Measurements from ENCODE around the gene LAMC2. TPM values are rescaled to one million over a fixed set of nuclear protein-coding genes. Genes with fewer than 3 reads are reported as not detected.

LAMC2 gene
- total RNA-seq, 1 donor from 2014 or later: 13.8 TPM

DNA sequence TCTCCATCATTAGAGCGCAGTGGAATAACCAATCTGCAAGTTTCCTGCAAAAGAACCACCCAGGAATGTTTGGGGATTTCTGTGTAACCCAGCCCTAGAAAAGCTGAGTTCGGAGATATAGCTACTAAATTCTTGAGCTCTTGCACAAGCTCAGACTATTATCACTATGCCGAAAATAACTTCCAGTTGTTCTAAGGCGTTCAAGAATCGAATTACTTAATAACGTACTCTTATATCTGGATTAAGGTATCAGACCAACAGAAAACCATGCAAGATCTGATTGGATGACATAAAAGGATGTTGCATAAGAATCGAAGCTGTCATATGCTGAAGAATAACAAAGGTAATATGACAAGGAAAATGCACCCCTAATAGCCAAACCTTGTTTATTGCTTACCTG, 7.5 kb upstream of the LAMC2 start:
- DNase-seq (ENCODE audit: low spot score): no peak
- no peak overlapping the region for H3K4me3 Mint-ChIP-seq (ENCODE audit: unreplicated experiment)
- H3K4me1 Mint-ChIP-seq (ENCODE audit: low read depth): peaks cover 48% of the 10 kb centered on the region
- TF ChIP-seq, protein P1, sequence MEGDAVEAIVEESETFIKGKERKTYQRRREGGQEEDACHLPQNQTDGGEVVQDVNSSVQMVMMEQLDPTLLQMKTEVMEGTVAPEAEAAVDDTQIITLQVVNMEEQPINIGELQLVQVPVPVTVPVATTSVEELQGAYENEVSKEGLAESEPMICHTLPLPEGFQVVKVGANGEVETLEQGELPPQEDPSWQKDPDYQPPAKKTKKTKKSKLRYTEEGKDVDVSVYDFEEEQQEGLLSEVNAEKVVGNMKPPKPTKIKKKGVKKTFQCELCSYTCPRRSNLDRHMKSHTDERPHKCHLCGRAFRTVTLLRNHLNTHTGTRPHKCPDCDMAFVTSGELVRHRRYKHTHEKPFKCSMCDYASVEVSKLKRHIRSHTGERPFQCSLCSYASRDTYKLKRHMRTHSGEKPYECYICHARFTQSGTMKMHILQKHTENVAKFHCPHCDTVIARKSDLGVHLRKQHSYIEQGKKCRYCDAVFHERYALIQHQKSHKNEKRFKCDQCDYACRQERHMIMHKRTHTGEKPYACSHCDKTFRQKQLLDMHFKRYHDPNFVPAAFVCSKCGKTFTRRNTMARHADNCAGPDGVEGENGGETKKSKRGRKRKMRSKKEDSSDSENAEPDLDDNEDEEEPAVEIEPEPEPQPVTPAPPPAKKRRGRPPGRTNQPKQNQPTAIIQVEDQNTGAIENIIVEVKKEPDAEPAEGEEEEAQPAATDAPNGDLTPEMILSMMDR (IDR thresholded peaks at IDR 0.05): no peak
- H3K9me3 Mint-ChIP-seq (ENCODE audit: low read depth): peaks cover 2% of the 10 kb centered on the region
- H3K27ac Mint-ChIP-seq (ENCODE audit: unreplicated experiment): peak overlapping the region; percentile 78
- no peaks in the 10 kb centered on the region for H3K36me3 Mint-ChIP-seq (ENCODE audit: low read depth)
- no peaks in the 10 kb centered on the region for H3K27me3 Mint-ChIP-seq (ENCODE audit: low read depth)

DNA sequence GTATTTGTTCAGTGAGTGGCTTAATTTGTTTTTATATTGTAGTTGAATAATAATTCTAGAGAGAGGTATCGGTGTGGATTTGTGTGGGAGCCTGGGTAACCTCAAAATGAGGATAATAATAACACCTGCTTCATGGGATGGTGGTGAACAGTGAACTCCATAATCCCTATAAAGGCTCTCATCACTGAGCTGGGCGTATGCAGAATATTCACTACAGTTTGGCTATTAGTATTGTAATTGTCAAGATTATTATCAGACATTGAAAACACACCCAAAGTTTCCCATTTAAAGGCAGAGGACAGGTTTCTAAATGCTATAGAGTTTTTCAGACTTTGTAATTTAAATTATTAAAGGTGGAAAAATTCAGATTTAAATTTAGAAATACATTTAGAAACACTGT, 7.0 kb upstream of the LAMC2 start:
- Mint-ChIP-seq H3K27me3 (ENCODE audit: low read depth) (no peaks in the 10 kb centered on the region), H3K9me3 (ENCODE audit: low read depth) (peaks cover 2% of the 10 kb centered on the region), H3K4me1 (ENCODE audit: low read depth) (peaks cover 52% of the 10 kb centered on the region), H3K4me3 (ENCODE audit: unreplicated experiment) (no peak overlapping the region), H3K36me3 (ENCODE audit: low read depth) (no peaks in the 10 kb centered on the region), H3K27ac (ENCODE audit: unreplicated experiment) (peak overlapping the region; percentile 78)
- TF ChIP-seq, protein P1 (IDR thresholded peaks at IDR 0.05): no peak
- DNase-seq (ENCODE audit: low spot score): no peak

DNA sequence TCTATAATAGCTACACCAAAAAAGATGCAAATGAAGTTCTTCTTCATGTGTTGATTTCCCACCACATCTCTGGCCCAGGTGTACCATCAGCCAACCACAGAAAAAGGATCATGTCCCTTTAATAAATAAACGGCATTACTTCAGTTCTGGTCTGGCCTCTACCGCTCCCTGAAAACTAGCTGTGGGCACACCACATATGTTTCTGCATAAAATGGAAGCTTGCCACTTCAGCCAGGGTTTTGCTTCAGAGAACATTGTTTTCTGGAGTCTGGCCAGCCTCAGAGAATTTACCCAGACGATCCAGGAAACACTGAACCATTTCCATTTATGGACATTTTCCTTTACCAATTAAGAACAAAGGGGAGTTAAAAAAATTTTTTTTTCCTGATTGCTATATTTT, 5.8 kb upstream of the LAMC2 start:
- TF ChIP-seq, protein P1 (IDR thresholded peaks at IDR 0.05): no peak
- H3K27me3 Mint-ChIP-seq (ENCODE audit: low read depth): no peaks in the 10 kb centered on the region
- H3K4me1 Mint-ChIP-seq (ENCODE audit: low read depth): peaks cover 52% of the 10 kb centered on the region
- no peak for DNase-seq (ENCODE audit: low spot score)
- H3K9me3 Mint-ChIP-seq (ENCODE audit: low read depth): no peaks in the 10 kb centered on the region
- H3K27ac Mint-ChIP-seq (ENCODE audit: unreplicated experiment): peak overlapping the region; percentile 93
- peak overlapping the region; percentile 43 for H3K4me3 Mint-ChIP-seq (ENCODE audit: unreplicated experiment)
- no peaks in the 10 kb centered on the region for H3K36me3 Mint-ChIP-seq (ENCODE audit: low read depth)

DNA sequence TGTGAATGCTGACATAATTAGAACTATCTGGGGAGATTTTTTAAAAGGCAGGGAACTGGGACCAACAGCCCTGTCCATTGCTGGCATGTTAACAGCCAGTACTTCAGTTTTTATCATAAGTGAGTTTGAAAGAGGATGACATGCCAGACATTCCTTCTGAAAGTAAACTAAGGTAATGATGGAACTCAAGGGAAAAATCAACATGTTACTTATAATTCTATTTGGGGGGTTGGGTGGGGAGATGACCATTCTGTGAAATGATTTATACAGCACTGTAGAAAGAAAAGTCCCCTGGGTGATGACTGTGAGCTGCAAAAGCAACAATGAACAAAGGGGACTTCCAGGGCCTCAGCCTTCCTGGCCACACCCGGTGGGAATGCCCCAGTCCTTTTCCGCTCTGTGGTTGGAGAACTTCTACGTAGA, 5.4 kb upstream of the LAMC2 start:
- Mint-ChIP-seq H3K4me1 (ENCODE audit: low read depth) (peaks cover 54% of the 10 kb centered on the region), H3K4me3 (ENCODE audit: unreplicated experiment) (peak overlapping the region; percentile 43), H3K9me3 (ENCODE audit: low read depth) (no peaks in the 10 kb centered on the region), H3K27me3 (ENCODE audit: low read depth) (no peaks in the 10 kb centered on the region), H3K36me3 (ENCODE audit: low read depth) (no peaks in the 10 kb centered on the region), H3K27ac (ENCODE audit: unreplicated experiment) (peak overlapping the region; percentile 93)
- TF ChIP-seq, protein P1 (IDR thresholded peaks at IDR 0.05): no peak
- no peak for DNase-seq (ENCODE audit: low spot score)

DNA sequence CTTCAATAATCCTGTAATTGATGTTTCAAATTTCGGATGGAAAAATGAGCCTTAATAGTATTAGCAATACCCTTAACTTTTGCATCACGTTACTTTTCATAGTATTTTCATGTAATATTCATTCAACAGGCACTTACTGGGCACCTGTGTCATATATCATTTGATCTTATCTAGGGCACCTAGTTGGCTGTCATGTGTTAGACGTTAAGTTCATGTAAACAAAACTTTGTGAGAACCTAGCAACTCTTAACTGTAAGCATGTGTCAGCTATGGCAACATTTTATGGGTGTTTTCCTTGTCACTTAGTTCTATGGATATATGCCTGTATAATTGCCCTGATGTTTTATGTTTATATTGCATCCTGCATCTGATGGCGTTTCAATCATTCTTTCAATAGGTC, 777 bp downstream of the LAMC2 start:
- Mint-ChIP-seq H3K27ac (ENCODE audit: unreplicated experiment) (no peak overlapping the region), H3K27me3 (ENCODE audit: low read depth) (no peaks in the 10 kb centered on the region), H3K9me3 (ENCODE audit: low read depth) (no peaks in the 10 kb centered on the region), H3K36me3 (ENCODE audit: low read depth) (no peaks in the 10 kb centered on the region), H3K4me3 (ENCODE audit: unreplicated experiment) (no peak overlapping the region), H3K4me1 (ENCODE audit: low read depth) (peaks cover 35% of the 10 kb centered on the region)
- DNase-seq (ENCODE audit: low spot score): no peak
- TF ChIP-seq, protein P1 (IDR thresholded peaks at IDR 0.05): no peak
